GM08714 (cell line): Measurements from ENCODE around the gene TBXAS1.

Experiments
- H3K4me3 ChIP-seq: fragments of 200-500 bp; sonication (Bioruptor generic); 2 replicates; pipeline ENCODE4 v1.5.1; 2014; ENCODE audit warnings: mild to moderate bottlenecking, low read length, inconsistent platforms
- ZNF274 ChIP-seq: IDR thresholded peaks from 2 replicates; pipeline ENCODE4 v1.6.1; 2012; ENCODE audit warnings: mild to moderate bottlenecking, low read depth, low read length

Gene TBXAS1

DNA sequence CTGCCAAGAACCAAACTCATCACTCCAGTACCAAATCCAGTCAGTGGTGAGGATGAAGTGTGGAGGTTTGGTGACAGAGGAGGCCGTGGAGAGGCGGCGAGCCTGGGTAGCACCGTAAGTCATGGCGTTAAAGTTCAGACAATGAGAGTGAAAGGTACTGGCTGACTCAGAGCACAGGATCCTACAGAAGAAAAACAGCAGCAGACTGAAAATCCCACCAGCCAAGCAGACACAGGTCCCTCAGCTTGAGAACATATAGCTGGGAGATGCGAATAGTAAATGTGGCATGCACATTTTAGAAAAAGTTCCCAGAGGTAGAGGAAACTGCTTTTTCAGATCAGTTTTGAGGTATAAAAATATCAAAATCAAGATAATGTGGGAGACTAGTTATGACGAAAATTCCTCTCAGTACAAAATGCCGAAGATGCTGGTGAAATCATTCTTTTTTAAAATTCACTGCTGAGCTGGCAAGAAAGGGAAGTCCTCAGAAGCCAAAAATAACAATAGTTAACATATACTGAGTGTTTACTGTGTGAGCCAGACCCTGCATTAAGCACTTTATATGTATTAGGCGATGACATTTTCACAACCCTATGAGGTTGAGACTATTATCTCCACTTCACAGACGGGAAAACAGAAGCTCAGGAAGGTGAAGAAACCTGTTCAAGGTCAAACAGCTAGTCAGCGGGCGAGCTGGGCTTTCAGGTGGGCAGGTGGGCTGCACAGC is 212.8 kb downstream of the TBXAS1 start:
- TF ChIP-seq ZNF274, result no peak

DNA sequence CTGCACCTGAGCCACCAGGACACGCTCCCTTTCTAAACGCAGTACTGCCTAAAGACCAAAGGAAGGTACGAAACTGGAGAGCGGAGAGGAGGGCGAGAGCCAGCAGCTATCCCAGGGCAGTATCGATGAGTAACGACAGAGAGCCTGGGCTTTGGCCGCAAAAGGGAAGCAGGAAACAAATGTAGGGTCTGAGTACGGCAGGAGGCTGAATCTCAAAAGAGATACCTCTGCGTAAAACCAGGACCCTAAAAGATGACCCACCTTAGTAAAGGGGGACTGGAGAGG is 213.3 kb downstream of the TBXAS1 start:
- no peak for TF ChIP-seq ZNF274
- no peak overlapping the region for H3K4me3 ChIP-seq

More for the DNA sequence above, 212.8 kb downstream of the TBXAS1 start:
- no peak overlapping the region for H3K4me3 ChIP-seq

DNA sequence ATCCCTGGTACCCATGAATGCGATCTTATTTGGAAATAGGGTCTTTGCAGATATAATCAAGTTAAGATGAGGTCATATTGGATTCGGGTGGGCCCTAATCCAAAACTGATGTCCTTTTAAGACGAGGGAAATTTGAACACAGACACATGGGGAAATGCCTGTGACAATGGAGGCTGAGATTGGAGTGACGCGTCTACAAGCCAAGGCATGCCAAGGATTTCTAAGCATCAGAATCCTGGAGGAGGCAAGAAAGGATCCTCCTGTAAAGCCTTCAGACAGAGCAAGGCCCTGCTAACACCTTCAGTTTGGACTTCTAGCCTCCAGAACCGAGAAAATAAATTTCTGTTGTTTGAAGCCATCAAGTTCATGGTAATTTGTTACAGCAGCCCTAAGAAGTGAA is 215.2 kb downstream of the TBXAS1 start:
- H3K4me3 ChIP-seq, result no peak overlapping the region

DNA sequence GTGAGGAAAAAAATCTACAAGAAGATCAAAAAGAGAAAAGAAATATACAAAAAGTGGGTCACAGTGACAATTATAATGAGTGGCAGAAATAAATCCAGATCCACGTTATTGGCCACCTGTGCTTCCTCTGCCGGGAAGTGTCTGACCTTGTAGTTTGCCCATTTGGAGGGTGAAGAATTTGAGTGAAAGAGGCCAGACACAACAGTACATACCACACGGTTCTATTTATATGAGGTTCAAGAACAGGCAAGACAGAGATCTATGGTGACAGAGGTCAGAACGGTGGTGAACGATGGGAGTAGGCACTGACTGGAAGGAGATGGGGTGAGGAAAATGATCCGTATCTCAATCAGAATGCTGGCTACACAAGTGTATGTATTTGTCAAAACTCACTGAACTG is 216.6 kb downstream of the TBXAS1 start:
- TF ChIP-seq ZNF274, result no peak
- no peak overlapping the region for H3K4me3 ChIP-seq

More for the DNA sequence above, 215.2 kb downstream of the TBXAS1 start:
- TF ChIP-seq ZNF274, result no peak

DNA sequence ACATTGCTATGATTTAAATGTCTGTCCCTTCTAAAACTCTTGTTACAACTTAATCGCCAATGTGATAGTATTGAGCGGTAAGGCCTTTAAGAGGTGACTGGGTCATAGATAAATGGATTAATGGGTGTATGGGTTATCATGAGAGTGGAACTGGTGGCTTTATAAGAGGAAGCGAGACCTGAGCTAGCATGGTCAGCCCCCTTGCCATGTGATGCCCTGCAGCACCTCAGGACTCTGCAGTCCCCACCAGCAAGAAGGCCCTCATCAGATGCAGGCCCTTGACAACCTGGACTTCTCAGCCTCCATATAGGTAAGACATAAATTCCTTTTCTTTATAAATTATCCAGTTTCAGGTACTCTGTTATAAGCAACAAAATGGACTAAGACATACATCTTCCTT is 218.1 kb downstream of the TBXAS1 start:
- H3K4me3 ChIP-seq, result no peak overlapping the region
- no peak for TF ChIP-seq ZNF274

DNA sequence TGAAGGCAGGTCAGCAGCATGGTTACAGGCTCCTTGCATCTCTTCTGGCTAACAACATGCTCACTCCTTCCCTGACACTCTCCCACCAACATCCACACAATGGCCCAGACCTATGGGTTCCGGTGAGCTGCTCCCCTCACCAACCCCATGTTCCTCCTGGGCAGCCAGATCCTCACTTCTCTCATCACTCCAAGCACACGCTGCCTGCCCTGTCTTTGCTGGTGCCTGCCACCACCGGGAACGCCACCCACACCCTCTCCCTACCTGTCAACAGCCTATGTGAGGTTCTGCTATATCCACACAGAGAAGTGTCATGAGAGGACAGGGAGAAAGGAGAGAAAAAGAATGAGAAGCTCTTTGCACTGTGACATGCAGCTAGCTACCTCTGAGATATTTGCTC is 219.1 kb downstream of the TBXAS1 start:
- no peak overlapping the region for H3K4me3 ChIP-seq
- no peak for TF ChIP-seq ZNF274

DNA sequence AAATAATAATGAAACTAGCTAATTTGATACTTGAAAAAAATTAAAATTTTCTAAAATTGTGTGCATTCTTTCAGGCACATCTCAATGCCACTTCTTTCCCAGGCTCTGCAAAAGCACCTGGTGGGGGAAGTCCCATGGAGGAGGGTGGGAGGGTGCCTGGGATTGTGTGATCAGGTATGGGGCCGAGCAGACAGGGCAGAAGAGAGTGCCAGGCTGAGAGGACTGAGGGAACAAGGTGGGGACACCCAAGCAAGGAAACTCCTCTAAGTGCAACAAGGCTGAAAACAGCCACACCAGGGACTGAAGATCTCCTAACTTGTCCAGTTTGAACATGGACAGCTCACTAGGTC is 219.9 kb downstream of the TBXAS1 start:
- TF ChIP-seq ZNF274, result no peak
- no peak overlapping the region for H3K4me3 ChIP-seq

DNA sequence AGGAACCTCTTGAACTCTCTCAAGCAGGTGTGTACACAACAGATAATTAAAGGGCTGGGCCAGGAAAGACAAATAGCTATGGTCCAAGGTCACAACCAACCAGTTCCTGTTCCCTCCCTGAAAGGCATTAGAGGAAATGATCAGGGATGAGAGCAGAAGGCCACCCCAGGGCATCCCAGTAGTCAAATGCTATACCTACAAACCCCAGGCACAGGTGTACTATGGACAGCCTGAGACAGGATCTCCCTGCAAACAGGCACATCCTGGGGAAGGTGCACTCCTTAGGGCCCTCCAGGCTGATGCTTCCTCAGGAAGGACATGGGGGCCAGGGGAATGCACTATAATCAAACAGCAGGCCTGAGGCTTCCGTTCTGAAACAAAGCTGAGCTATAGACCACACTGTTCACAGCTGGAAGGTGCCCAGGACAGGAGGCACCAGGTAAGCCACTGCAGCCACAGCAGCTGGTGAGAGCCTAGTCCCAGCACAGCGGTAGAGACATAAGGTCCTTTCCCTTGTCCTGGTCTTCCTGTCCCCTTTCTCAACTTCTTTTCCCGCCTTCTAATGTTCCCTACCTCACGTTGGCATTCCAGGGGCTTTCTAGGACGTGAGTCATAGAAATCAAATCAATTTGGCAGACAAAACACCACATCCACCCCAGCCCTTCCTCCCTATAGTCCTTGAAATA is 220.4 kb downstream of the TBXAS1 start:
- H3K4me3 ChIP-seq, result no peak overlapping the region
- no peak for TF ChIP-seq ZNF274

DNA sequence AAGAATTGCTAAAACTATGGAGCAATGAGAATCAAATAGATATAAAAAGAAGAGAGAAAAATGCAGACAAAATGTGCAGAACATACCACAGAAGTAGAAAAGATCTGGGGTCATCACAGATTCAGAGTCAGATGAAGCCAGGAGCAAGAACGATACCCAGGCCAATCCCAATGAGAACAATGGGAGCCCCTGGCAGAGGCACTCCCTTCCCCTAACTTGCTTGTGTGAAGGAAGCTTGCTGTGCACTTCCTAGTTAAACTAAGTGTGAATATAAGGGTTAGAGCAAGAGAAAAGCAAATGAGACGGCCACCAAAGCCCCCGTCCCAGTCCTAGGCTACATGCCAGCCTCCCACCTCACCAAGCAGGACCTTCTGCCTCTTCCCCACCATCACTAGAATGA is 221.0 kb downstream of the TBXAS1 start:
- H3K4me3 ChIP-seq, result no peak overlapping the region
- TF ChIP-seq ZNF274, result no peak

DNA sequence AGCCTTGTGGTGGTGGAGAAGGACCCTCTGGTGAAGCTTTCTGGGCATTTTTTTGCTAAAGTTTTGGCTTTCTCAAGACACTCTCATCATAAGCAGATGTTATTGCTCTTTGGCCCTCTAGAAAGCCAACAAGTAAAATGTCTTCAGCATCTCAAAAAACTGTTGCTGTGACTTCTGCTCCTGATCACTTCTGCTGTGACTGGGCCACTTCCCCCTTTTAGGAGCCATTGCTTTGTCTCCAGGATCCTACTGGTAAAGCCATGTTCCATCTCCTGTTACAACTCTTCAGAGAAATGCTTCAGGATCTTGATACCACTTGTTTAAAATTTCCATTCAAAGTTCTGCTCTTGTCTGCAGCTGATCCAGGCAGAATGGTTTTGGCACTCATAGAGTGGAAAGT is 222.8 kb downstream of the TBXAS1 start:
- TF ChIP-seq ZNF274, result no peak
- H3K4me3 ChIP-seq, result no peak overlapping the region

DNA sequence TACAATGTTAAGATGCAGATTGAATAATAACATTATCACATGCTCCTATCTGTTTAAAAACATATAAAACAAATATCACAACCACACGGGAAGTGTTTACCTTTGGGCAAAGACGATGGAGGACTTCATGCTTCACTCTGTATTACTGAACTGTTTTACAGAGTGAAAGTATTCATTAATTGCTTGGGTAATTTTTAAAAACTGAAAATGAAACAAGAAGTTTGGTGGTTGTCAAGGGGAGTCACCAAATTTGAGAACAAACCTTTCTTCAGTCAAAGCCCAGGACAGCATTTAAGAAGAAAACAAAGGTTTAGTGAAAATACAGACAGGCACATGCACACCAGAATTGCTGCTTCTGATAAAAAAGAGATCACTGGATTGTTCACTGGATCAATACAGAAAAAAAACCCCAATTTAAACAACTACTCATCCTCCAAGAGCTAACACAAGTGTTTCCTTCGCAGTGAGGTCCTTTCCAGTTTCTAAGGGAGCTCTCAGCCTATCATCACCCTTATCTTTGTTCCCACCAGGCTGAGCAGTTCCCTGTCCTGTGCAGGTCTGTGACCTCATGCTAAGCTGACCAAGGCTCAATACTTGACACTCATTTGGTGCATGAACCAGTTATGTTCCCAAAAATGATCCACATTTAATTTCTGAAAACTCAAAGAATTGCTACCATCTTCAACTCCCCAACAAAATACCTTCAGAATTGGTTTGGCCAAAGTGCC is 224.9 kb downstream of the TBXAS1 start:
- TF ChIP-seq ZNF274, result no peak

DNA sequence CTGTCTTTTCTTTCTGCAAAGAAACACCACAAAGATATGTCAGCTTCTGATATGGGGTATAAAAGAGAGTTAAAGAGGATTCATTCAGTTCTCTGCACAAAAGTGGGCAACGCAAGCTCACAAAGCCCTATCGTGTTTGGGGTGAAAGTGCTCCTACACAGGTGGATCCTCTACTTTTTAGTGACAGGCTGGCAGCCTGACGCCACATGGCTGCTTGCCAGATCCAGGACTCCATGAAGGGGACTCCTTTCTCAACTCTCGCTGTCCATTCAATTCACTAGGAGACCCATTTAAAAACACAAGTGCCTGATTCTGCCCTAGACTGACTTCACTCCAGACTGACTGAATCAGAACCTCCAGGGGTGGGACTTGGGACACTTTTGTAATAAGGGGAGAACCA is 225.7 kb downstream of the TBXAS1 start:
- H3K4me3 ChIP-seq, result no peak overlapping the region
- TF ChIP-seq ZNF274, result no peak

More for the DNA sequence above, 224.9 kb downstream of the TBXAS1 start:
- H3K4me3 ChIP-seq, result no peak overlapping the region; the same call in 1 of the 2 replicates

DNA sequence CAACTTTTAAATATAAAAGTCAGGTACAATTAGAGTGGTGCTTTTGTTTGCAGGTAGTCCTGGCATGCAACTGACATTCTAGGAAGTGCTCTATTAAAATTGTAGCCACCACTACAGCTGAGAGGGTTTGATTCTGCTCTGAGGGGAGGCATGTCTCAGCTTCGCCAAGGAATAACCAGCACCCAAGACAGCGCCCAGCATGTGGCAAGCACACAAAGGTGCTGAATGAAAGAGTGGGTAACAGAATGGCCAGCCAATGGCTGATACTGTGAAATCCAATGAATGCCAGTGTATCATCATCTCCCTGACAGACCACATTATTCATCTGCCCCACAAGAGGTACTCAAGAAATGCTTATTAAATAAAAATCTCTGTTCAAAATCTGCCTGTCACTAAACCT is 226.8 kb downstream of the TBXAS1 start:
- no peak for TF ChIP-seq ZNF274

DNA sequence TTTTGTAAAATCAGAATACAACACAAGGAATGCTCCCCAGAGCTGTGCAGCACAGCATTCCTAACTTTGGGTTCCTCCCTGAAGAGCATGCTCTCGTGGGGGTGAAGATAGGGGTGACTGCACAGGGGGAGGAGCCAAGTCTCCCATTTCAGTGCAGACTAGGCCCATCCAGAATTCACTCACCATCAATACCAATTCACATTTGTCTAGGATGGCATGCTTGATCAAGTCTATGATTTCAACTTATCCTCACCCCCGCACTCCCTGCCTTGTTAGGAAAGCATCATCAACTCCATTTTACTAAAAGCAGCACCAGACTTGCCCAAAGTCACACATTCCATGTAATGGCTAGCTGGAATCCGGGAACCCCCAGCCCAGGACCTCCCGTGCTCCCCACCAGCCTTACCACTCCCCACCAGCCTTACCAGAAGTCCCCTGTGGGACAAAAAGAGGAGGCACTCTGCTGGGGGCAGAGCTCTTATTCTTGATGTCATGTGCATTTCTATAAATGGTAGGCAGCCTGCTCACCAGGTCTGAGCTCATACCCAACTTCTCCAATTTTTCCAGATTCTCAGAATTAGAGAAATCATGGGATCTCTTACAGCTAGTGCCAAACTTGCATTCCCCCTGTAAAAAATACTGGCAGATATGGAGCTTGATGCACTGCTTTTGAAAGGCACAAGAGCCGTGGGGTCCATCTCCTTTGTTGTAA is 227.5 kb downstream of the TBXAS1 start:
- no peak overlapping the region for H3K4me3 ChIP-seq
- no peak for TF ChIP-seq ZNF274

More for the DNA sequence above, 226.8 kb downstream of the TBXAS1 start:
- no peak overlapping the region for H3K4me3 ChIP-seq
